Neural cell (in vitro differentiated cells): Measurements from ENCODE around the gene FHL2. TPM values are rescaled to one million over a fixed set of nuclear protein-coding genes. Genes with fewer than 3 reads are reported as not detected.

Source experiments
- H2AFZ ChIP-seq: fragments of 200-600, 300-800 bp; sonication (generic), shearing (Covaris generic); 2 replicates; pipeline ENCODE4 v1.6.0; 2014; ENCODE audit warnings: low read depth, mild to moderate bottlenecking, antibody characterized with exemption, low read length, moderate library complexity
- H3F3A ChIP-seq: fragments of 200-600 bp; shearing (Covaris generic); 2 replicates; pipeline ENCODE4 v1.6.1; 2016; ENCODE audit warnings: mild to moderate bottlenecking, moderate library complexity, mixed read lengths, antibody characterized with exemption, low read length; ENCODE audit not compliant: insufficient read depth, poor library complexity, severe bottlenecking
- H3K27ac ChIP-seq: fragments of 200-600, 300-800 bp; sonication (generic), shearing (Covaris generic); 2 replicates; pipeline ENCODE4 v1.5.1; 2014; ENCODE audit warnings: mild to moderate bottlenecking, low read length, moderate library complexity
- H3K27me3 ChIP-seq: fragments of 300-800, 200-600 bp; sonication (generic), shearing (Covaris generic); 2 replicates; pipeline ENCODE4 v1.6.0; 2014; ENCODE audit warnings: mild to moderate bottlenecking, low read depth, low read length, moderate library complexity; ENCODE audit not compliant: insufficient read depth
- H3K36me3 ChIP-seq: fragments of 300-800, 200-600 bp; sonication (generic), shearing (Covaris generic); 2 replicates; pipeline ENCODE4 v1.5.1; 2014; ENCODE audit warnings: mild to moderate bottlenecking, antibody characterized with exemption, low read length, moderate library complexity; ENCODE audit not compliant: insufficient read depth
- H3K4me2 ChIP-seq: fragments of 300-800, 200-600 bp; sonication (generic), shearing (Covaris generic); 2 replicates; pipeline ENCODE4 v1.6.0; 2014; ENCODE audit warnings: mild to moderate bottlenecking, low read length
- H3K4me3 ChIP-seq: fragments of 300-800, 200-600 bp; sonication (generic), shearing (Covaris generic); 2 replicates; pipeline ENCODE4 v1.5.1; 2014; ENCODE audit warnings: mild to moderate bottlenecking, low read length, moderate library complexity
- H3K79me2 ChIP-seq: fragments of 200-600 bp; shearing (Covaris generic); replicated peaks from 2 replicates; pipeline ENCODE4 v1.6.0; 2014; ENCODE audit warnings: mild to moderate bottlenecking, low read length, moderate library complexity; ENCODE audit not compliant: insufficient read depth
- H3K9ac ChIP-seq: fragments of 300-800, 200-600 bp; sonication (generic), shearing (Covaris generic); 2 replicates; pipeline ENCODE4 v1.6.1; 2016; ENCODE audit warnings: mild to moderate bottlenecking, low read length, mixed read lengths
- H3K9me2 ChIP-seq: fragments of 200-600 bp; shearing (Covaris generic); 2 replicates; pipeline ENCODE4 v1.6.1; 2016; ENCODE audit warnings: mild to moderate bottlenecking, low read length, mixed read lengths; ENCODE audit not compliant: insufficient read depth
- H3K9me3 ChIP-seq: fragments of 200-600, 300-800 bp; sonication (generic), shearing (Covaris generic); 2 replicates; pipeline ENCODE4 v1.6.1; 2016; ENCODE audit warnings: mild to moderate bottlenecking, mixed run types, low read length, moderate library complexity, mixed read lengths
- H4K20me1 ChIP-seq: fragments of 200-600 bp; shearing (Covaris generic); 2 replicates; pipeline ENCODE4 v1.6.1; 2016; ENCODE audit warnings: mild to moderate bottlenecking, mixed run types; ENCODE audit not compliant: insufficient read depth
- CTCF ChIP-seq: fragments of 450-650 bp; IDR thresholded peaks from 2 replicates; pipeline ENCODE4 v1.5.1; 2014; ENCODE audit warnings: antibody characterized with exemption, mild to moderate bottlenecking, moderate library complexity; ENCODE audit not compliant: poor library complexity, severe bottlenecking
- EP300 ChIP-seq: fragments of 450-650 bp; conservative IDR thresholded peaks from 2 replicates; pipeline ENCODE4 v1.6.1; 2014; ENCODE audit warnings: antibody characterized with exemption, mild to moderate bottlenecking, moderate library complexity; ENCODE audit not compliant: poor library complexity, severe bottlenecking
- EZH2 ChIP-seq: fragments of 200-600, 300-800 bp; shearing (Covaris generic), sonication (generic); IDR thresholded peaks from 2 replicates; pipeline ENCODE4 v1.6.1; 2014; ENCODE audit warnings: antibody characterized with exemption, low read length, borderline replicate concordance, mild to moderate bottlenecking; ENCODE audit not compliant: insufficient read depth, poor library complexity, severe bottlenecking
- MXI1 ChIP-seq: fragments of 450-650 bp; conservative IDR thresholded peaks from 2 replicates; pipeline ENCODE4 v1.6.1; 2014; ENCODE audit warnings: antibody characterized with exemption, mild to moderate bottlenecking; ENCODE audit not compliant: poor library complexity, severe bottlenecking
- POLR2AphosphoS5 ChIP-seq: IDR thresholded peaks from 2 replicates; pipeline ENCODE4 v1.6.1; 2012
- RAD21 ChIP-seq: fragments of 450-650 bp; conservative IDR thresholded peaks from 2 replicates; pipeline ENCODE4 v1.6.1; 2014; ENCODE audit warnings: antibody characterized with exemption, mild to moderate bottlenecking, moderate library complexity
- REST ChIP-seq: IDR thresholded peaks from 2 replicates; pipeline ENCODE4 v1.6.1; 2012; ENCODE audit warnings: borderline replicate concordance
- SMC3 ChIP-seq: fragments of 450-650 bp; conservative IDR thresholded peaks from 2 replicates; pipeline ENCODE4 v1.6.1; 2014; ENCODE audit warnings: antibody characterized with exemption, mild to moderate bottlenecking, moderate library complexity; ENCODE audit not compliant: poor library complexity
- TAF1 ChIP-seq: IDR thresholded peaks from 2 replicates; pipeline ENCODE4 v1.6.1; 2012; ENCODE audit warnings: low read depth
- polyA plus RNA-seq: library from polyadenylated mRNA; depleted of rRNA; stranded (reverse); fragments of >200 nt; gene quantifications from 2 replicates; pipeline ENCODE4 v1.2.3, GENCODE V29; 2014

FHL2 gene
- polyA plus RNA-seq, 1 donor from 2014 or later = 3.5 TPM

- Histone ChIP-seq H3K9me2 (no peaks in the 10 kb centered on the region), H4K20me1 (no peaks in the 10 kb centered on the region), H3K36me3 (no peaks in the 10 kb centered on the region), H3F3A (no peaks in the 10 kb centered on the region), H3K27ac (no peak overlapping the region), H3K9ac (no peak overlapping the region), H2AFZ (no peak overlapping the region), H3K4me2 (no peak overlapping the region), H3K79me2 (no peaks in the 10 kb centered on the region), H3K4me3 (no peak overlapping the region), H3K27me3 (no peaks in the 10 kb centered on the region), H3K9me3 (no peaks in the 10 kb centered on the region)
- TF ChIP-seq POLR2AphosphoS5 = no peak
- no peak for TF ChIP-seq EP300
- no peak for TF ChIP-seq SMC3
- no peak for TF ChIP-seq EZH2
- no peak for TF ChIP-seq MXI1
- no peak for TF ChIP-seq CTCF
- TF ChIP-seq RAD21 = no peak
- no peak for TF ChIP-seq REST
- TF ChIP-seq TAF1 = no peak
Measured at GRCh38 chr2:105362862-105363591, 35.8 kb downstream of the FHL2 start.

GRCh38 chr2:105361102-105361889 is 37.6 kb downstream of the FHL2 start:
- TF ChIP-seq SMC3 (no peak), REST (no peak), RAD21 (no peak), POLR2AphosphoS5 (no peak), TAF1 (no peak), MXI1 (no peak), EP300 (no peak), CTCF (no peak), EZH2 (no peak)
- Histone ChIP-seq H3F3A (no peaks in the 10 kb centered on the region), H3K4me2 (no peak overlapping the region), H2AFZ (no peak overlapping the region), H3K9me2 (no peaks in the 10 kb centered on the region), H3K9me3 (no peaks in the 10 kb centered on the region), H3K27me3 (no peaks in the 10 kb centered on the region), H3K79me2 (no peaks in the 10 kb centered on the region), H4K20me1 (no peaks in the 10 kb centered on the region), H3K27ac (no peak overlapping the region), H3K36me3 (no peaks in the 10 kb centered on the region), H3K9ac (no peak overlapping the region), H3K4me3 (no peak overlapping the region)
